ENCODE data around the gene P2RX4.
"Not testable (repeated sequence)": the region's sequence is repeated elsewhere in the genome, so short reads cannot be mapped to it uniquely, and the experiment has no call there.

Gene P2RX4, protein sequence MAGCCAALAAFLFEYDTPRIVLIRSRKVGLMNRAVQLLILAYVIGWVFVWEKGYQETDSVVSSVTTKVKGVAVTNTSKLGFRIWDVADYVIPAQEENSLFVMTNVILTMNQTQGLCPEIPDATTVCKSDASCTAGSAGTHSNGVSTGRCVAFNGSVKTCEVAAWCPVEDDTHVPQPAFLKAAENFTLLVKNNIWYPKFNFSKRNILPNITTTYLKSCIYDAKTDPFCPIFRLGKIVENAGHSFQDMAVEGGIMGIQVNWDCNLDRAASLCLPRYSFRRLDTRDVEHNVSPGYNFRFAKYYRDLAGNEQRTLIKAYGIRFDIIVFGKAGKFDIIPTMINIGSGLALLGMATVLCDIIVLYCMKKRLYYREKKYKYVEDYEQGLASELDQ

DNA sequence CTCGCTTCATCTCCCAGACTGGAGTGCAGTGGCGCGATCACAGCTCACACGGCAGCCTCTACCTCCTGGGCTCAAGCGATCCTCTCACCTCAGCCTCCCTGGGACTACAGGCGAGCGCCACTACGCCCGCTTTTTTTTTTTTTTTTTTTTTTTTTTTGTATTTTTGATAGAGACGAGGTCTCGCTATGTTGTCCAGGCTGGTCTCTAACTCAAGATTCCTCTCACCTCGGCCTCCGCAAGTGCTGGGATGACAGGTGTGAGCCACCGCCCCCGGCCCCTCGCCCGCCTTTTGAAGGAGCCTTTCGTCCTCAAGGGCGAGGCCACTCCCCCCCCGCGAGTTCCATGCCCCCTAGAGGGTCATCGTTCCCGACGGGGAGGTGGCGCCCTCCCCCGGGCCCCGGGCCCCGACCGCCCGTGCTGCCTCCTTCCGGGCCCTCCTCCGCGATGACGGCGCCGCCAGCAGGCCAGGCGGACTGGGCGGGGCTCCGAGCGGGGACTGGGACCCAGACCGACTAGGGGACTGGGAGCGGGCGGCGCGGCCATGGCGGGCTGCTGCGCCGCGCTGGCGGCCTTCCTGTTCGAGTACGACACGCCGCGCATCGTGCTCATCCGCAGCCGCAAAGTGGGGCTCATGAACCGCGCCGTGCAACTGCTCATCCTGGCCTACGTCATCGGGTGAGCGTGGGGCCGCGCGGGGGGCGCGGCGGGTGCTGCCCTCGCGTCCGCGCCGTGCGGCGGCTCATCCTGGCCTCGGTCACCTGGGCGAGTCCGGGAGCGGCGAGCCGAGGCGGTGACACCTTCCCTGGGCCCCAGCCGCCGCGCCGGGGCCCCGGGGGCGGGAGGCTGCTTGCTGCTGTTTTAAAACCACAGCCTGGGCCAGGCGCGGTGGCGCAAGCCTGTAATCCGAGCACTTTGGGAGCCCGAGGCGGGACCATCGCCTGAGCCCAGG is at the start of gene P2RX4:
Gene P2RX4, plus strand, starts transcription at position 506 of the 949 bp plus-strand sequence. Its CDS starts 36 bp downstream, at position 542.
- in situ Hi-C loops (cut with HindIII; ENCODE audit: low sequenced_read_pairs) = no loop called here

DNA sequence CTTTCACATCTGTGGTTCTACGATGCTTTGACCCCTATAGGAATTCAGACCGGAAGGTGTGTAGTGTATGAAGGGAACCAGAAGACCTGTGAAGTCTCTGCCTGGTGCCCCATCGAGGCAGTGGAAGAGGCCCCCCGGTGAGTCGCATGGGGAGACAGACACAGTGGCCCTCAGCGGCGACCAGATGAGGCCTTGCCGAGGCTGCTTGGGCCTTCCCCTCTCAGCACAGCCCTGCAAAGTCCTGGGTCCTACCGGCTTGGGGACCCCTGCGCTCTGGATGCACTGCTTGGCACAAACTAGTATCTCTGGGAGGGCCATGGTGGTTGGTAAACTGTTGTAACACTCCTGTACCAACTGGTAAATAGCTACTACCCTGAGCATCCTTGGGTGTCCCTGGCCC is 47.5 kb upstream of the P2RX4 start:
- in situ Hi-C loops (cut with HindIII; ENCODE audit: low sequenced_read_pairs) = no loop called here

DNA sequence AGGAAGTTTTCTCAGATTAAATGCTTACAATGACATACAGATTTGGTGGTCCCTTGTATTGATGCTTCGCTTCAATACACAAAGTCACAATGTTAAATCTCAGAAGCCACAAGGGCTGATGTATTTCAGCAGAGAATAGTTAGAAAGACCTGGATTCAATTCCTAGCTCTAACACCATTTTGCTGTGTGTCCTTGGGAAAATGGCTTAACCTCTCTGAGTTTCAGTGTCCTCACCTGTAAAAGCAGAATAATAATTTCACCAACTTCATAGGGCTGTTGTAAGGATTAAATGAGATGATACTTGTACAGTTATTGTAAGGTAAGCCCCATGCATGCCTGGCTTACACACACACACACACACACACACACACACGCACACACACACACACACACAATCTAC is 46.9 kb upstream of the P2RX4 start:
- in situ Hi-C loops (cut with HindIII; ENCODE audit: low sequenced_read_pairs) = no loop called here

DNA sequence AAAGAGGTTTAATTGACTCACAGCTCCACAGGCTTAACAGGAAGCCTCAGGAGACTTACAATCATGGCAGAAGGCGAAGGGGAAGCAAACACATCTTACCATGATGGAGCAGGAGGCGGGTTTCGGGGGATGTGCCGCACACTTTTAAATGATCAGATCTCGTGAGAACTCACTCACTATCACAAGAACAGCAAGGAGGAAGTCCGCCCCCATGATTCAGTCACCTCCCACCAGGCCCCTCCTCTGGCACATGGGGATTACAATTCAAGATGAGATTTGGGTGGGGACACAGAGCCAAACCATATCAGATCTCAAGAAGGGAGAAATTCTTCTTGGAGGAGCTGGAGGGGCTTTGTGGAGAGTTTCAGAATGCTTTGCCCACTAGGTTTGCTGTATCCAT is 45.1 kb upstream of the P2RX4 start:
- in situ Hi-C loops (cut with HindIII; ENCODE audit: low sequenced_read_pairs) = not testable (repeated sequence)

DNA sequence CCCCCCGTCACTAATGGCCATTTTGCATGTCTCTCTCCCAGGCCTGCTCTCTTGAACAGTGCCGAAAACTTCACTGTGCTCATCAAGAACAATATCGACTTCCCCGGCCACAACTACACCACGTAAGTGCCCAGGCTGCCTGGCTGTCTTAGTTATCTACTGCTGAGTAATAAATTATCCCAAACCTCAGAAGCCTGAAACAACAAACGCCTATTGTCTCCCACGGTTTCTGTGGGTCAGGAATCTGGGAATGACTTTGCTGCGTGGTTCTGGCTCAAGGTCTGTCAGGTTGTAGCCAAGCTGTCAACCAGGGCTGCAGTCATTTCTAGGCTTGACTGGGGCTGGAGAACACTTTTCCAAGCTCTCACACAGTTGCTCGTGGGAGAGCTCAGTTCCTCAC is 44.6 kb upstream of the P2RX4 start:
- in situ Hi-C loops (cut with HindIII; ENCODE audit: low sequenced_read_pairs) = no loop called here

DNA sequence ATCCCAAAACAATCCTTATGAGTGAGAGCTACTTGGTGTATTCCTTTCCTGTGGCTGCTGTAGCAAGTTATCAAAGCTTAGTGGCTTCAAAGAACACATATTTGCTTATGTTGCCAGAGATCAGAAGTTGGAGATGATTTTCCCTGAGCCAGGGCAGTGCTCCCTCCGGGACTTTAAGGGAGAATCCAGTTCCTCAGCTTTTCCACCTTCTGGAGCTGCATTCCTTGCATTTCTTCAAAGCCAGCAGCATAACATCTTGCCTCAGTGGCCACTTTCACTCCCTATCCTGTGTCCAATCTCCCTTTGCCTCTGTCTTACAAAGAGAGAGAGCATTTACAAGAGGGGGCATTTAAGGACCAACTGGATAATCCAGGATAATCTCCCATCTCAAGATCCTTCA is 43.6 kb upstream of the P2RX4 start:
- in situ Hi-C loops (cut with HindIII; ENCODE audit: low sequenced_read_pairs) = no loop called here

DNA sequence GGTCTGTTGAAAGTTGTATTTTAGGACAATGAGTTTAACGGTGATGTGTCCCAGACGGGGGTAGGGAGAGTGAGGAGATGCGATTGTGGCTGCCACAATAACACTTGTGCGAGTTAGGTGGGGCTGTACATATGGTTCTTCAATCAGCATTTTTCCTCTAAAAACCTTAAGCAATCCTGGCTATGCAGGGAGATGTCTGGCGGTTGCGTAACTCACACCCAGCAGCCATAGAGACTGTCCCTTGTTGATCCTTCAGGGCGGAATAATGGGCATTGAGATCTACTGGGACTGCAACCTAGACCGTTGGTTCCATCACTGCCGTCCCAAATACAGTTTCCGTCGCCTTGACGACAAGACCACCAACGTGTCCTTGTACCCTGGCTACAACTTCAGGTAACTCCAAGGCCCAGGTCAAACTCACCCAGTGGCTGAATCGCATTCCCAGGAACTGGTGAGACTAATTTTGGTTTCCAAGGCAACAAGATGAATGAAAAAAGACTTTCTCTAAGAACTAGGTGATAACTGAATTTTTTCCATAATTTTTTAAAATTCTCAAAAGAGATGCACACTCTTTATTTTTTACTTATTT is 42.6 kb upstream of the P2RX4 start:
- in situ Hi-C loops (cut with HindIII; ENCODE audit: low sequenced_read_pairs) = no loop called here

DNA sequence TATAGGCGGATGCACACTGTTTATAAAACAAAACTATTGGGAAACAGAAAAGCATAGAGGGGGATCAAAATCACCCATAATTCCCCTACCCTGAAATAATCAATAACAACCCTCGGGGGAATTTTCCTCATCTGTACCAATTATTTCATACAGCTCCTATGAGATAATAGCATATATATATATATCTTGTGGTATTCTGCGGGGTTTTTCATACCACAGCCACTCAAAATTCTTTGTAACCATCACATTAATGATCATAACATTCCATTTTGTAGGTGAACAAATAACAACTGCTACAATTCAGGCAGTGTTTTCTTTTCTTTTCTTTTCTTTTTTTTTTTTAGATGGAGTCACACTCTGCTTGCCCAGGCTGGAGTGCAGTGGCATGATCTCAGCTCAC is 42.0 kb upstream of the P2RX4 start:
- in situ Hi-C loops (cut with HindIII; ENCODE audit: low sequenced_read_pairs) = no loop called here

DNA sequence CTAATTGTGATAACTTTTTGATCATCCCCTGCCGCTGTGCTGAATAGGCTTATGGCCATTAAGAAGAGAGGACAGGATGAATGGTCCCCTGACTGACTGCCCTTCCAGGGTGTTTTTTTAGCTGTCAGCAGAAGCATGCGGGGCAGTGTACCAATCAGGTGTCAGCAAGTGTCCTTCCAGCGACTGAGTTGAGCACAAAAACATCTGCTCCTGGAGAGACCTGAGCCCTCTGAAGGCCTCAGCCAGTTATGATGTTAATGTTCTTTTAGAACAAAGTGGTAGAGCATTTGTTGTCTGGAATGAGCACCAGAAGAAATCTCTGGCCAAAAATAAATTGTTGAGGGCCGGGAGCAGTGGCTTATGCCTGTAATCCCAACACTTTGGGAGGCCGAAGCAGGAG is 39.8 kb upstream of the P2RX4 start:
- in situ Hi-C loops (cut with HindIII; ENCODE audit: low sequenced_read_pairs) = no loop called here

DNA sequence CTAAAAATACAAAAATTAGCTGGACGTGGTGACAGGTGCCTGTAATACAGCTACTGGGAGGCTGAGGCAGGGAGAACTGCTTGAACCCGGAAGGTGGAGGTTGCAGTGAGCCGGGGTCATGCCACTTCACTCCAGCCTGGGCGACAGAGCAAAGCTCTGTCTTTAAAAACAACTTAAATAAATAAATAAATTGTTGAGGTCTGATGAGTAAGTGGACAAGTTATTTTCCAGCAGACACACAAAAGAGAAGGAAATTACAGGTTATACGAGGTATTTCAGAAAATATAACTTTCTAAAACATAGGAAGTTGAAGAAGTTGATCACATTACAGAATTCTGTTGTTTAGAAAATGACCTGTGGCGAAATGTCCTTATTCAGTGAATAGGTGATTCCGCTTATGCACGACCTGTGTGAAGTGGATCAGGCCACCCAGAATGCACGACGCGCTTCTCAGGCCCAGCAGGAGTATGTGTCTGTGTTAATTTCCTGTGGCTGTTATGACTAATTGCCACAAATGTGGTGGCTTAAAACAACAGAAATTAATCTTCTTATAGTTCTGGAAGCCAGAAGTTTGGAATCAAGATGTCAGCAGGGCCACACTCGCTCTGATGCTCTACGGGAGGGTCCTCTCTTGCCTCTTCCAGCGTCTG is 39.2 kb upstream of the P2RX4 start:
- in situ Hi-C loops (cut with HindIII; ENCODE audit: low sequenced_read_pairs) = no loop called here

DNA sequence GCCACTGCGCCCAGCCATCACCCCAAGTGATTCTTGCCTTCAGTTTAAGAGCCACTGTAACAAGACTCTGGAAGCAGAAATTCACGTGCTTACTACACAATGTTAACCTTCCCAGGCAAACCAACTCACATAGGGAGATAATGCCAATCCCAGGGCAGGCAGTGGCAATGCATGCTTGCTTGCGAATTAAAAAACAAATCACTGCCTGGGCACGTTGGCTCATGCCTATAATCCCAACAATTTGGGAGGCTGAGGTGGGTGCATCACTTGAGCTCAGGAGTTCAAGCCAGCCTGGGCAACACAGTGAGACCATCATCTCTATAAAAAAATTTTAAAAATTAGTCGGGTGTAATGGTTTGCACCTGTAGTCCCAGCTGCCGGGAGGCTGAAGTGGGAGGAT is 37.8 kb upstream of the P2RX4 start:
- in situ Hi-C loops (cut with HindIII; ENCODE audit: low sequenced_read_pairs) = no loop called here

DNA sequence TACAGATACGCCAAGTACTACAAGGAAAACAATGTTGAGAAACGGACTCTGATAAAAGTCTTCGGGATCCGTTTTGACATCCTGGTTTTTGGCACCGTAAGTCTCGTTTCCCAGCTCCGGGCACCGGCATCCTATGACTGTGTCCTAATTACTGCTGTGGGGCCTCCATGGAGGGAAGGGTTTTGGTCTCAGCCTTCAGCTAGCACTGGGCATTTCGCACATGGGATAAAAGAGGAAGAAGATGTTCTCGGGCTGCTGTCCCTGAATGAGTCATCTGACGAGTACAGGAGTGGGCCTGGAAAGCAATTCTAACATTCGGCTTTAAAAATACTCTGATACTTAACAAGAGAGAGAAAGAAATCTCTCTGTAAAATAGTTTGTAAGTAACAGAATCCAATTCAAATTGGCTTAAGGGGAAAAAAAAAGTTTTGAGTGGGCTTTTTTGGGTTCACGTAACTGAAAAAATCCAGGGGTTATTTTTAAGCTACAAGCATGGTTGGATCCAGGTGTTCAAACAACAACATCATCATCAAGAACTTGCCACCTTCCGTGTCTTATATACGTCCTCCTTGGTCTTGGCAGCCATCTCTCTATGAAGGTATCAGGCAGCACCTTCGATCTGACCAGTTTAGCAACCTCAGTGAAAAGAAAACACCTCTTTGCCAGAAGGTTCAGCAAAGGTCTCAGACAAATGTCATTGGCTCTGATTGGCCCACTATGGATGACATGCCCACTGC is 34.4 kb upstream of the P2RX4 start:
- in situ Hi-C loops (cut with HindIII; ENCODE audit: low sequenced_read_pairs) = no loop called here

DNA sequence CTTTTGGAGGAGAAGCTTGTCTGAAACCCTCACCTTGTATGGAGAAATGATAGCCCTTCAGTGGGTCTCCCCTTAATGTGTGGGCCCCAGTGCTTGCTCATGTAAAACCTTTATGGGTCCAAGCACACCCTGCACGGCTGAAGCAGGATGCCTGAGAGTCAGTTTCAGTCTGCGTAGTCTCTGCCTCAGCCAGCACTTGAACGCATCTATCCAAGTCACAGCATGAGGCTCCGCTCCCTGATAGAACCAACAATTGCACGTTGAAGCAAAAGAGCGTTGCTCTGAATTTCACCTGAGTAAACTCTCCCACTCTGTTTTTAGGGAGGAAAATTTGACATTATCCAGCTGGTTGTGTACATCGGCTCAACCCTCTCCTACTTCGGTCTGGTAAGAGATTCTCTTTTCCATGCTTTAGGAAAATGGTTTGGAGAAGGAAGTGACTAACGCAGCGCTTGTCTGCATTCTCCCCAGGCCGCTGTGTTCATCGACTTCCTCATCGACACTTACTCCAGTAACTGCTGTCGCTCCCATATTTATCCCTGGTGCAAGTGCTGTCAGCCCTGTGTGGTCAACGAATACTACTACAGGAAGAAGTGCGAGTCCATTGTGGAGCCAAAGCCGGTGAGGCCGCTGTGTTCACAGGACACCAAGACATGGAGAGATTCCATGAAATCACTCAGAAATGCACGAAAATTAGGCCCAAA is 33.0 kb upstream of the P2RX4 start:
- in situ Hi-C loops (cut with HindIII; ENCODE audit: low sequenced_read_pairs) = no loop called here

DNA sequence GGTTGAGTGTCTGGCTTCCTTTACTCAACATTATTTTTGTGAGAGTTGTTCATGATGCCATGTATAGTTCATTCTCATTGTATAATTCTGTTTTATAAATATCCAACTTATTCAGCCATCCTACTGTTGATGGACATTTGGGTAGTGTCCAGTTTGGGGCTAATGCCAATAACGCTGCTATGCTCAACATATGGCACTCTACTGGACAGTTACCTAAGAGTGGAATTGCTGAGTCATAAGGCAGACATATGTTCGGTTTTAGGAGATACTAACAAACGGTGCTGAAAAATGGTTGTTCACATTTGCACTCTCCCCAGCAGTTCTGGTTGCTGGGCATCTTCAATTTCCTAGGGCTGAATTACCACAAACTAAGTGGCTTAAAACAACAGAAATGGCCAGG is 28.7 kb upstream of the P2RX4 start:
- in situ Hi-C loops (cut with HindIII; ENCODE audit: low sequenced_read_pairs) = no loop called here

DNA sequence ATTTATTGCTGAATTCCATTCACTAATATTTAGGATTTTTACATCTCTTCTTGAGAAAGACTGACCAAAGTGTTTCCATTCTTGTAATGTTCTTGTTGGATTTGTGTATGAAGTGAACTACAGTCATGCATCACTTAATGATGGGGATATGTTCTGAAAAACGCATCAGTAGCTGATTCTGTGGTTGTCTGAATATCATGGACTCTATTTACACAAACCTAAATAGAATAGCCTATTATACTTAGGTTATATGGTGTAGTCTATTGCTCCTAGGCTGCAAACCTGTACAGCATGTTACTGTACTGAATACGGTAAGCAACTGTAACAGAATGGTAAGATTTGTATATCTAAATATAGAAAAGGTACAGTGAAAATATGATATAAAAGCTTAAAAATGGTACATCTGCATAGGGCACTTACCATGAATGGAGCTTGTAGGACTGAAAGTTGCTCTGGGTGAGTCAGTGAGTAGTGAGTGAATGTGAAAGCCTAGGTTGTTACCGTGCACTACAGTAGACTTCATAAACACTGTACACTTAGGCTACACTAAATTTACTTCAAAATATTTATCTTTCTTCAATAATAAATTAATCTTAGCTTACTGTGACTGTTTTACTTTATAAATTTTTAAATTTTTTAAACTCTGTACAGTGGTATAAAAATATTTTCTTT is 27.6 kb upstream of the P2RX4 start:
- in situ Hi-C loops (cut with HindIII; ENCODE audit: low sequenced_read_pairs) = no loop called here

DNA sequence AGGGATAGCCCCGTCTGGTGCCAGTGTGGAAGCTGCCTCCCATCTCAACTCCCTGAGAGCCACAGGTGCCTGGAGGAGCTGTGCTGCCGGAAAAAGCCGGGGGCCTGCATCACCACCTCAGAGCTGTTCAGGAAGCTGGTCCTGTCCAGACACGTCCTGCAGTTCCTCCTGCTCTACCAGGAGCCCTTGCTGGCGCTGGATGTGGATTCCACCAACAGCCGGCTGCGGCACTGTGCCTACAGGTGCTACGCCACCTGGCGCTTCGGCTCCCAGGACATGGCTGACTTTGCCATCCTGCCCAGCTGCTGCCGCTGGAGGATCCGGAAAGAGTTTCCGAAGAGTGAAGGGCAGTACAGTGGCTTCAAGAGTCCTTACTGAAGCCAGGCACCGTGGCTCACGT is 25.5 kb upstream of the P2RX4 start:
- in situ Hi-C loops (cut with HindIII; ENCODE audit: low sequenced_read_pairs) = no loop called here

DNA sequence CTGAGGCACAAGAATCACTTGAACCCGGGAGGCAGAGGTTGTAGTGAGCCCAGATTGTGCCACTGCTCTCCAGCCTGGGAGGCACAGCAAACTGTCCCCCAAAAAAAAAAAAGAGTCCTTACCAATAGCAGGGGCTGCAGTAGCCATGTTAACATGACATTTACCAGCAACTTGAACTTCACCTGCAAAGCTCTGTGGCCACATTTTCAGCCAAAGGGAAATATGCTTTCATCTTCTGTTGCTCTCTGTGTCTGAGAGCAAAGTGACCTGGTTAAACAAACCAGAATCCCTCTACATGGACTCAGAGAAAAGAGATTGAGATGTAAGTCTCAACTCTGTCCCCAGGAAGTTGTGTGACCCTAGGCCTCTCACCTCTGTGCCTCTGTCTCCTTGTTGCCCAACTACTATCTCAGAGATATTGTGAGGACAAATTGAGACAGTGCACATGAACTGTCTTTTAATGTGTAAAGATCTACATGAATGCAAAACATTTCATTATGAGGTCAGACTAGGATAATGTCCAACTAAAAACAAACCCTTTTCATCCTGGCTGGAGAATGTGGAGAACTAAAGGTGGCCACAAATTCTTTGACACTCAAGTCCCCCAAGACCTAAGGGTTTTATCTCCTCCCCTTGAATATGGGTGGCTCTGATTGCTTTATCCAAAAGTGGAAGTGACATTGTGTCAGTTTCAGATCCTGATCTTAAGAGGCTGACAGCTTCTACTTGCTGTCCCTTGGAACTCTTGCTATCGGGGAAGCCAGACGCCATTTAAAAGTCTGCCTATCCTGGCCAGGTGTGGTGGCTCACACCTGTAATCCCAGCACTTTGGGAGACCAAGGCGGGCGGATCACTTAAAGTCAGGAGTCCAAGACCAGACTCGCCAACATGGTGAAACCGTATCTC is 24.7 kb upstream of the P2RX4 start:
- in situ Hi-C loops (cut with HindIII; ENCODE audit: low sequenced_read_pairs) = no loop called here

DNA sequence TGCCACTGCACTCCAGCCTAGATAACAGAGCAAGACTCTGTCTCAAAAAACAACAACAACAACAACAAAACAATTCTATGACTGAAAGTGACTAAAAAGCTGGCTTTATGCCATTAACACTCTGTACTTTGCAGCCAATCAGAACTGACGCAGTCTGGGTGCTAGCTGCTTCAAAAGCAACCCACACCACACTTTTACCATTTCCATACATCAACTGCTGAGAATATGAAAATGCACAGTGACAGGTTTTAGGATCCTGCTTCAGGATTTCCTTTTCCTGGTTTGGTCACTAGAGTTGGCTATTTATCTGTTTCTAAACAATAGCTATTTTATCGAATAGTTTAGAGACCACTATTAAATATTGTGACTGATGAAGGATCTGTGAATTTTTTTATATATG is 23.1 kb upstream of the P2RX4 start:
- in situ Hi-C loops (cut with HindIII; ENCODE audit: low sequenced_read_pairs) = no loop called here

All from endothelial cell of hepatic sinusoid (primary cell).